Esophagus muscularis mucosa (tissue), 3 donors: ENCODE data around the gene ARL15.

Experiments used
- POLR2A ChIP-seq: fragments of 450-650 bp; IDR thresholded peaks from one replicate; pipeline ENCODE4 v1.6.1; 2017; ENCODE audit warnings: antibody characterized with exemption, moderate library complexity, mild to moderate bottlenecking, low read depth
- POLR2AphosphoS5 ChIP-seq, 2 donors: sonication (generic); formaldehyde crosslinking; IDR thresholded peaks; one replicate each; pipeline ENCODE4 v1.6.1; 2017; ENCODE audit warnings: antibody characterized with exemption in 2 of 2
- TF ChIP-seq, protein P1 (sequence below), 3 experiments: fragments of 200-600 bp in 2 of 3; fragments of 450-650 bp in 1 of 3; sonication (generic) in 2 of 3; IDR thresholded peaks; one replicate each; pipeline ENCODE4 v1.5.1; 2017 to 2019; ENCODE audit warnings: antibody characterized with exemption in 3 of 3, mild to moderate bottlenecking in 2 of 3, moderate library complexity in 1 of 3

DNA sequence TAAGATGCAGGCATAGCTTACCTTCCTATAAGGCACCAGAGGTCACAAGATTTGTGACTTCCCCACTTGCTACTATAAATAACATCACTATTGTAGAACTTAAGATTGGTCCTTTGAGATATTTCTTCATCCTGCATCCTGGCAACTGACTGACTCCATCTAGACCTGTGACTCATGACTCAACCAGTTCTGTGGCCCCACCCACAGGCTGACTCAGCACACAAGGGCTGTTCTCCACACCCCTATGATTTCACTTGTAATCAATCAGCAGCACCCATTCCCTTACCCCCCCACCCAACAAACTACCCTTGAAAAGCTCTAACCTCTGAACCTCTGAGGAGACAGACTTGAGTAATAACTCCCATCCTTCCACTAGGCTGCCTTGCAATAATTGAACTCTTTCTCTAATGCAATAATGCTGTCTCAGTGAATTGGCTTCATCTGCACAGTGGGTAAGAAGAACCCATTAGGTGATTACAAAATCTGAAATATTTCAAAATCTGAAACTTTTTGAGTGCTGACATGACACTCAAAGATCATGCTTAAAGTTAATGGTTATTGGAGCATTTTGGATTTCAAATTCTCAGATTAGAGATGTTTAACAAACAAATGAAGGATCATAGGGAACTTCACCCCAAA is 296.7 kb downstream of the ARL15 start:
- TF ChIP-seq, protein P1, sequence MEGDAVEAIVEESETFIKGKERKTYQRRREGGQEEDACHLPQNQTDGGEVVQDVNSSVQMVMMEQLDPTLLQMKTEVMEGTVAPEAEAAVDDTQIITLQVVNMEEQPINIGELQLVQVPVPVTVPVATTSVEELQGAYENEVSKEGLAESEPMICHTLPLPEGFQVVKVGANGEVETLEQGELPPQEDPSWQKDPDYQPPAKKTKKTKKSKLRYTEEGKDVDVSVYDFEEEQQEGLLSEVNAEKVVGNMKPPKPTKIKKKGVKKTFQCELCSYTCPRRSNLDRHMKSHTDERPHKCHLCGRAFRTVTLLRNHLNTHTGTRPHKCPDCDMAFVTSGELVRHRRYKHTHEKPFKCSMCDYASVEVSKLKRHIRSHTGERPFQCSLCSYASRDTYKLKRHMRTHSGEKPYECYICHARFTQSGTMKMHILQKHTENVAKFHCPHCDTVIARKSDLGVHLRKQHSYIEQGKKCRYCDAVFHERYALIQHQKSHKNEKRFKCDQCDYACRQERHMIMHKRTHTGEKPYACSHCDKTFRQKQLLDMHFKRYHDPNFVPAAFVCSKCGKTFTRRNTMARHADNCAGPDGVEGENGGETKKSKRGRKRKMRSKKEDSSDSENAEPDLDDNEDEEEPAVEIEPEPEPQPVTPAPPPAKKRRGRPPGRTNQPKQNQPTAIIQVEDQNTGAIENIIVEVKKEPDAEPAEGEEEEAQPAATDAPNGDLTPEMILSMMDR (IDR thresholded peaks at IDR 0.05) = no peak
- TF ChIP-seq POLR2AphosphoS5 (IDR thresholded peaks at IDR 0.05) = no peak
- TF ChIP-seq POLR2A = no peak
